GM12864 (cell line): ENCODE measurements around the gene ME2.

Experiments used
- DNase-seq: peaks from one replicate; pipeline ENCODE4 v3.0.0-alpha.2; 2011; ENCODE audit warnings: low read depth
- H3K4me3 ChIP-seq: 2 replicates; pipeline ENCODE4 v1.5.1; 2011; ENCODE audit warnings: mild to moderate bottlenecking, low read depth, low read length, control low read depth
- CTCF ChIP-seq: IDR thresholded peaks from 2 replicates; pipeline ENCODE4 v1.5.1; 2011; ENCODE audit warnings: low read depth, mild to moderate bottlenecking, moderate library complexity, low read length, control low read depth, inconsistent platforms; ENCODE audit errors: missing control alignments

The ME2 gene

GRCh38 chr18:50861617-50862016, 17.3 kb upstream of the ME2 start:
- no peak for DNase-seq
- no peak overlapping the region for H3K4me3 ChIP-seq
- no peak for TF ChIP-seq CTCF

- no peak overlapping the region for H3K4me3 ChIP-seq
- TF ChIP-seq CTCF, result no peak
- DNase-seq, result no peak
Measured at GRCh38 chr18:50862401-50862800, 16.5 kb upstream of the ME2 start.

- H3K4me3 ChIP-seq, result no peak overlapping the region
- no peak for DNase-seq
- no peak for TF ChIP-seq CTCF
Measured at GRCh38 chr18:50863840-50864375, 15.0 kb upstream of the ME2 start.

- peak; percentile 5 for TF ChIP-seq CTCF
- no peak for DNase-seq
- H3K4me3 ChIP-seq, result no peak overlapping the region
Measured at GRCh38 chr18:50866765-50867164, 12.2 kb upstream of the ME2 start.

GRCh38 chr18:50869150-50869549, 9.8 kb upstream of the ME2 start:
- H3K4me3 ChIP-seq, result no peak overlapping the region
- no peak for DNase-seq
- TF ChIP-seq CTCF, result no peak

- no peak for DNase-seq
Measured at GRCh38 chr18:50870138-50870845, 8.6 kb upstream of the ME2 start.

More at GRCh38 chr18:50870138-50870845, 8.6 kb upstream of the ME2 start:
- TF ChIP-seq CTCF, result no peak
- no peak overlapping the region for H3K4me3 ChIP-seq
